Loucy (cell line): ENCODE measurements around the gene ADGRG1.

Experiments
- EZH2phosphoT487 ChIP-seq: fragments of 200-600 bp; IDR thresholded peaks from 2 replicates; pipeline ENCODE4 v1.6.1; 2018; ENCODE audit warnings: antibody characterized with exemption, mild to moderate bottlenecking, moderate library complexity, borderline replicate concordance
- TF ChIP-seq, protein P1 (sequence below): fragments of 200-600 bp; sonication (generic); conservative IDR thresholded peaks from 2 replicates; pipeline ENCODE4 v1.5.1; 2014; ENCODE audit warnings: mild to moderate bottlenecking, antibody characterized with exemption, low read length

DNA sequence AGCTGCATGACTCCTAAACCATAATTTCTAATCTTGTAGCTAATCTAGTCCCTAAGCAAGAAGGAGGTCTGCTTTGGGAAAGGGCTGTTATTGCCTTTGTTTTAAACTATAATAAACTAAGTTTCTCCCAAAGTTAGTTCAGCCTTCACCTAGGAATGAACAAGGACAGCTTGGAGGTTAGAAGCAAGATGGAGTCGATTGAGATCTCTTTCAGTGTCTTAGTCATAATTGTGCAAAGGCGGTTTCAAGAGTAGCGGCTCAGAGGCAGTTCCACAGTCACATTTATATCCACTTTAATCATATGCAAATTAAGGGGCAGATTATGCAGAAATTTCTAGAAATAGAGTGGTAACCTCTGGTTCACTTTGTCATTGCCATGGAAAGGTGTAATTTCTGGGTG, 83.6 kb downstream of the ADGRG1 start:
- TF ChIP-seq, protein P1, sequence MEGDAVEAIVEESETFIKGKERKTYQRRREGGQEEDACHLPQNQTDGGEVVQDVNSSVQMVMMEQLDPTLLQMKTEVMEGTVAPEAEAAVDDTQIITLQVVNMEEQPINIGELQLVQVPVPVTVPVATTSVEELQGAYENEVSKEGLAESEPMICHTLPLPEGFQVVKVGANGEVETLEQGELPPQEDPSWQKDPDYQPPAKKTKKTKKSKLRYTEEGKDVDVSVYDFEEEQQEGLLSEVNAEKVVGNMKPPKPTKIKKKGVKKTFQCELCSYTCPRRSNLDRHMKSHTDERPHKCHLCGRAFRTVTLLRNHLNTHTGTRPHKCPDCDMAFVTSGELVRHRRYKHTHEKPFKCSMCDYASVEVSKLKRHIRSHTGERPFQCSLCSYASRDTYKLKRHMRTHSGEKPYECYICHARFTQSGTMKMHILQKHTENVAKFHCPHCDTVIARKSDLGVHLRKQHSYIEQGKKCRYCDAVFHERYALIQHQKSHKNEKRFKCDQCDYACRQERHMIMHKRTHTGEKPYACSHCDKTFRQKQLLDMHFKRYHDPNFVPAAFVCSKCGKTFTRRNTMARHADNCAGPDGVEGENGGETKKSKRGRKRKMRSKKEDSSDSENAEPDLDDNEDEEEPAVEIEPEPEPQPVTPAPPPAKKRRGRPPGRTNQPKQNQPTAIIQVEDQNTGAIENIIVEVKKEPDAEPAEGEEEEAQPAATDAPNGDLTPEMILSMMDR = no peak
- TF ChIP-seq EZH2phosphoT487 = no peak
